HCT116 (cell line): ENCODE results near the gene FAM135A. TPM values are rescaled to one million over a fixed set of nuclear protein-coding genes. Genes with fewer than 3 reads are reported as not detected.

Source experiments
- ATAC-seq: fragments of 200-7000 bp; cut with Tn5 transposase; 2 replicates; pipeline ENCODE4 v1.9.1; 2020; ENCODE audit warnings: mild to moderate bottlenecking, moderate library complexity
- BruUV-seq: library from RNA; stranded (reverse); fragments of 400-500 nt; replicated peaks from 2 replicates; lab custom pipeline; 2021; lab: Mats Ljungman, UMichigan
- CTCF ChIA-PET: fragments of 300-600 bp; sonication (Branson Sonifier 250); formaldehyde crosslinking; loops from one replicate; lab custom pipeline; 2021; ENCODE audit warnings: antibody characterized with exemption; lab: Charles Lee
- POLR2A ChIA-PET: fragments of 300-600, 350-600 bp; sonication (Branson Sonifier 250); formaldehyde crosslinking; loops from one replicate; lab custom pipeline; 2021; ENCODE audit warnings: antibody characterized with exemption; lab: Charles Lee
- RAD21 ChIA-PET, 2 experiments: fragments of 300-600 bp; sonication (Branson Sonifier 250); formaldehyde crosslinking; loops; one replicate each; lab custom pipeline; 2023; ENCODE audit warnings: low total read pairs in 2 of 2; ENCODE audit not compliant: uncharacterized antibody in 2 of 2, unreplicated experiment in 2 of 2, low non-redundant PET in 1 of 2; lab: Charles Lee
- DNase-seq: peaks from one replicate; pipeline ENCODE4 v3.0.0-alpha.2; 2010; ENCODE audit warnings: low read depth, low spot score
- H2AFZ ChIP-seq: fragments of 200-600 bp; shearing (Covaris generic), sonication (generic); 2 replicates; pipeline ENCODE4 v1.6.1; 2017; ENCODE audit warnings: low read depth, mixed run types, mixed read lengths, antibody characterized with exemption, low read length; ENCODE audit not compliant: poor library complexity, severe bottlenecking
- H3K27ac ChIP-seq: 2 replicates; pipeline ENCODE4 v1.5.1; 2012; ENCODE audit warnings: low read depth, low read length
- H3K27me3 ChIP-seq: fragments of 200-600 bp; sonication (generic); 2 replicates; pipeline ENCODE4 v1.6.1; 2016; ENCODE audit warnings: mixed run types, low read length, mixed read lengths; ENCODE audit not compliant: insufficient read depth
- H3K36me3 ChIP-seq, 2 experiments: fragments of 200-500 bp in 1 of 2; fragments of 200-600 bp in 1 of 2; sonication (Bioruptor generic) in 1 of 2; sonication (generic) in 1 of 2; 2 replicates each; pipeline versions ENCODE4 v1.5.1 to v1.6.1; 2014 to 2016; ENCODE audit warnings: low read length in 2 of 2, inconsistent platforms in 1 of 2, mixed read lengths in 1 of 2, mixed run types in 1 of 2; ENCODE audit not compliant: insufficient read depth in 2 of 2, control insufficient read depth in 1 of 2
- H3K4me1 ChIP-seq, 2 experiments: fragments of 200-600 bp in 1 of 2; sonication (generic) in 1 of 2; 2 replicates each; pipeline versions ENCODE4 v1.5.1 to v1.6.1; 2012 to 2017; ENCODE audit warnings: low read length in 2 of 2, inconsistent platforms in 1 of 2, mild to moderate bottlenecking in 1 of 2, mixed read lengths in 1 of 2, mixed run types in 1 of 2, moderate library complexity in 1 of 2; ENCODE audit not compliant: insufficient read depth in 2 of 2, control insufficient read depth in 1 of 2
- H3K4me2 ChIP-seq: fragments of 200-600 bp; sonication (generic); 2 replicates; pipeline ENCODE4 v1.6.1; 2017; ENCODE audit warnings: mixed run types, low read length, mixed read lengths
- H3K4me3 ChIP-seq, 2 experiments: fragments of 200-600 bp in 1 of 2; sonication (generic) in 1 of 2; replicated peaks in 1 of 2; 2 replicates each; pipeline ENCODE4 v1.5.1; 2011 to 2016; ENCODE audit warnings: low read length in 2 of 2, control low read depth in 1 of 2, low read depth in 1 of 2, mild to moderate bottlenecking in 1 of 2, mixed read lengths in 1 of 2, mixed run types in 1 of 2
- H3K79me2 ChIP-seq: fragments of 200-600 bp; sonication (generic); 2 replicates; pipeline ENCODE4 v1.6.1; 2017; ENCODE audit warnings: mild to moderate bottlenecking, mixed run types, low read length, moderate library complexity, mixed read lengths; ENCODE audit not compliant: insufficient read depth
- H3K9ac ChIP-seq: fragments of 200-600 bp; sonication (generic); 2 replicates; pipeline ENCODE4 v1.6.1; 2016; ENCODE audit warnings: low read length, mixed read lengths
- H3K9me2 ChIP-seq: fragments of 200-600 bp; sonication (generic), shearing (Covaris generic); 2 replicates; pipeline ENCODE4 v1.6.1; 2017; ENCODE audit warnings: mixed run types, mild to moderate bottlenecking, moderate library complexity; ENCODE audit not compliant: insufficient read depth
- H3K9me3 ChIP-seq, 2 experiments: fragments of 200-500 bp in 1 of 2; fragments of 200-600 bp in 1 of 2; sonication (Bioruptor generic) in 1 of 2; sonication (generic) in 1 of 2; 2 replicates each; pipeline ENCODE4 v1.6.1; 2014 to 2017; ENCODE audit warnings: low read length in 2 of 2, mixed read lengths in 2 of 2, inconsistent platforms in 1 of 2, low read depth in 1 of 2, mild to moderate bottlenecking in 1 of 2, mixed run types in 1 of 2, moderate library complexity in 1 of 2; ENCODE audit not compliant: control insufficient read depth in 1 of 2, insufficient read depth in 1 of 2
- H4K20me1 ChIP-seq: fragments of 200-600 bp; sonication (generic), shearing (Covaris generic); 2 replicates; pipeline ENCODE4 v1.6.1; 2017; ENCODE audit warnings: mixed run types, mild to moderate bottlenecking, moderate library complexity; ENCODE audit not compliant: insufficient read depth
- CBX3 ChIP-seq: IDR thresholded peaks from 2 replicates; pipeline ENCODE4 v1.6.1; 2012; ENCODE audit warnings: low read depth
- CEBPB ChIP-seq: IDR thresholded peaks from 2 replicates; pipeline ENCODE4 v1.6.1; 2012; ENCODE audit warnings: low read depth
- EZH2 ChIP-seq: fragments of 200-600 bp; sonication (generic); IDR thresholded peaks from 2 replicates; pipeline ENCODE4 v1.6.1; 2017; ENCODE audit warnings: antibody characterized with exemption, mixed run types
- POLR2A ChIP-seq: IDR thresholded peaks from 2 replicates; pipeline ENCODE4 v1.7.0; 2011; ENCODE audit warnings: borderline replicate concordance; ENCODE audit not compliant: insufficient read depth, insufficient read length; ENCODE audit errors: extremely low read depth
- POLR2AphosphoS5 ChIP-seq: IDR thresholded peaks from 2 replicates; pipeline ENCODE4 v1.6.1; 2011; ENCODE audit warnings: mild to moderate bottlenecking, low read depth, low read length, moderate library complexity
- SP1 ChIP-seq: IDR thresholded peaks from 2 replicates; pipeline ENCODE4 v1.6.1; 2012; ENCODE audit warnings: low read depth
- intact Hi-C: fragments of 100-400 bp; cut with micrococcal nuclease; formaldehyde crosslinking; loops from 2 replicates; pipeline ENCODE4 v1.10.0; 2022
- total RNA-seq: library from RNA; stranded (reverse); gene quantifications from one replicate; pipeline ENCODE4 v1.2.1, GENCODE V29; 2021; ENCODE audit not compliant: unreplicated experiment
- TF ChIP-seq, protein P1 (sequence below), 3 experiments: fragments of 200-600 bp in 1 of 3; sonication (generic) in 1 of 3; IDR thresholded peaks in 2 of 3; conservative IDR thresholded peaks in 1 of 3; 2 replicates each; pipeline ENCODE4 v1.5.1; 2012 to 2017; ENCODE audit warnings: low read depth in 2 of 3, low read length in 2 of 3, antibody characterized with exemption in 1 of 3, borderline replicate concordance in 1 of 3, control low read depth in 1 of 3, mild to moderate bottlenecking in 1 of 3, mixed read lengths in 1 of 3, mixed run types in 1 of 3, moderate library complexity in 1 of 3; ENCODE audit not compliant: insufficient read depth in 1 of 3
- TF ChIP-seq, protein P2 (sequence below): IDR thresholded peaks from 2 replicates; pipeline ENCODE4 v1.6.1; 2012

The FAM135A gene
- total RNA-seq, 1 experiment from 2014 or later: 20.8 TPM

DNA sequence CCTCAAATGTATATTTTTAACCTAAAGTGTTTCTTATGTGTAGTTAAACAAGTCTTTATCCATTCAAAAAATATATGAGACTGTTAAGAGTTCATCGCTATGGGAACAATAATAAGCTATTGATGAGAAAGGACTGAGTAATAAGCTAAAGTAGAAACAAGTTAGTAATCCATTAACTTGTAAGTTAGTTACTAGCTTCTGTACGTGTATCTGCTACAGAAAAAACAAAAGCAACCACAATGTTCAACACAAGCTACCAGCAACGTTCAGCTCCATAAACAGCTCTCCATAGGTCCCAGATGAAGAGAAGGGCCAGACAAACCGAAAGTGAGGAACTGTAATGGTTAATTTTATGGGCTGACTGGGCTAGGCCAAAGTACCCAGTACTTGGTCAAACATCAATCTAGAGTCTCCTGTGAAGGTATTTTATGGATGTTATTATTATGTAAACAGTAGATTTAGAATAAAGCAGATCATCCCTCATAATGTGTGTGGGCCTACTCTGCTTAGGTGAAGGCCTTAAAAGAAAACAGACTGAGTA lies 33.8 kb upstream of the FAM135A start:
- BruUV-seq: no TSS peak
- Histone ChIP-seq H2AFZ (no peak overlapping the region), H3K79me2 (no peaks in the 10 kb centered on the region), H3K4me1 (peaks cover 0 to 16% of the 10 kb centered on the region in 2 experiments; a peak in 2 of 4 replicates), H3K36me3 (no peaks in the 10 kb centered on the region), H4K20me1 (no peaks in the 10 kb centered on the region), H3K9ac (no peak overlapping the region), H3K4me2 (no peak overlapping the region), H3K27me3 (no peaks in the 10 kb centered on the region), H3K27ac (no peak overlapping the region), H3K9me3 (no peaks in the 10 kb centered on the region), H3K9me2 (no peaks in the 10 kb centered on the region), H3K4me3 (no peak overlapping the region)
- ChIA-PET CTCF (interaction anchor here (1.5 kb wide), 1 partner anchor 10 kb away, joined by 6 read pairs; no protein-coding TSS in a partner anchor), POLR2A (no interaction called here), RAD21 (no interaction called here)
- ATAC-seq (no peak), DNase-seq (no peak)
- intact Hi-C loops: no loop called here
- TF ChIP-seq, protein P1, sequence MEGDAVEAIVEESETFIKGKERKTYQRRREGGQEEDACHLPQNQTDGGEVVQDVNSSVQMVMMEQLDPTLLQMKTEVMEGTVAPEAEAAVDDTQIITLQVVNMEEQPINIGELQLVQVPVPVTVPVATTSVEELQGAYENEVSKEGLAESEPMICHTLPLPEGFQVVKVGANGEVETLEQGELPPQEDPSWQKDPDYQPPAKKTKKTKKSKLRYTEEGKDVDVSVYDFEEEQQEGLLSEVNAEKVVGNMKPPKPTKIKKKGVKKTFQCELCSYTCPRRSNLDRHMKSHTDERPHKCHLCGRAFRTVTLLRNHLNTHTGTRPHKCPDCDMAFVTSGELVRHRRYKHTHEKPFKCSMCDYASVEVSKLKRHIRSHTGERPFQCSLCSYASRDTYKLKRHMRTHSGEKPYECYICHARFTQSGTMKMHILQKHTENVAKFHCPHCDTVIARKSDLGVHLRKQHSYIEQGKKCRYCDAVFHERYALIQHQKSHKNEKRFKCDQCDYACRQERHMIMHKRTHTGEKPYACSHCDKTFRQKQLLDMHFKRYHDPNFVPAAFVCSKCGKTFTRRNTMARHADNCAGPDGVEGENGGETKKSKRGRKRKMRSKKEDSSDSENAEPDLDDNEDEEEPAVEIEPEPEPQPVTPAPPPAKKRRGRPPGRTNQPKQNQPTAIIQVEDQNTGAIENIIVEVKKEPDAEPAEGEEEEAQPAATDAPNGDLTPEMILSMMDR (IDR thresholded peaks at IDR 0.05 in 2 of 3, conservative IDR thresholded peaks at IDR 0.05 in 1 of 3; ENCODE audit: borderline replicate concordance in 1 of 3, insufficient read depth in 1 of 3, low read depth in 2 of 3, low read length in 2 of 3): no peak
- no peak for TF ChIP-seq SP1

DNA sequence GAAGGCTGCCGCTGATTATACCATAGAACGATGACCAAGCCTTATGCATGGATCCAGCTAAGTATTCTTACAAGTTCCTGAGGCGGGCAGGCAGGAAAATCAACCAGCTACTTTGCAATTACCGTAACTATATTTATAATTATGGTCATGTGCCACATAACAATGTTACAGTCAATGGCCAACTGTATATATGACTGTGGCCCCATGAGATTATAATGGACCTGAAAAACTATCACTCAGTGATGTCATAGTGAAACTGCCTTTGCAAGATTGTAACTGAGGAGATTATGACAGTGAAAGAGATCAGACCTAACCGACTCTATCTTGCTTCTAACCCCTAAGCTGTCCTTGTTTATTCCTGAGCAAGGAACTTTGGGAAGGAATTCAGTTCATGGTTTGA lies 33.1 kb upstream of the FAM135A start:
- Histone ChIP-seq H3K27ac (no peak overlapping the region), H3K4me2 (no peak overlapping the region), H3K4me3 (no peak overlapping the region), H2AFZ (no peak overlapping the region), H3K36me3 (no peaks in the 10 kb centered on the region), H3K79me2 (no peaks in the 10 kb centered on the region), H3K27me3 (no peaks in the 10 kb centered on the region), H3K9me2 (no peaks in the 10 kb centered on the region), H4K20me1 (no peaks in the 10 kb centered on the region), H3K9ac (no peak overlapping the region), H3K9me3 (no peaks in the 10 kb centered on the region), H3K4me1 (peaks cover 0 to 9% of the 10 kb centered on the region in 2 experiments; a peak in 2 of 4 replicates)
- ChIA-PET CTCF (interaction anchor here (1.0 to 1.5 kb wide), 3 partner anchors 9 to 11 kb away, joined by 3 to 6 read pairs (median 4); no protein-coding TSS in a partner anchor), RAD21 (no interaction called here), POLR2A (interaction anchor here (1.3 kb wide), 1 partner anchor 33 kb away, joined by 3 read pairs; the partner anchor contains the start of gene FAM135A)
- TF ChIP-seq CEBPB (no peak), CBX3 (no peak), POLR2AphosphoS5 (no peak), EZH2 (no peak), POLR2A (no peak)
- TF ChIP-seq, protein P2, sequence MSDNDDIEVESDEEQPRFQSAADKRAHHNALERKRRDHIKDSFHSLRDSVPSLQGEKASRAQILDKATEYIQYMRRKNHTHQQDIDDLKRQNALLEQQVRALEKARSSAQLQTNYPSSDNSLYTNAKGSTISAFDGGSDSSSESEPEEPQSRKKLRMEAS: no peak
- DNase-seq (no peak), ATAC-seq (no peak)
- no TSS peak for BruUV-seq
- intact Hi-C loops: no loop called here
